DOHH2 (cell line): Measurements from ENCODE around the gene EDEM2.

Experiments used
- H3F3A ChIP-seq: fragments of 200-600 bp; sonication (generic), shearing (Covaris generic); 2 replicates; pipeline ENCODE4 v1.6.0; 2016; ENCODE audit warnings: antibody characterized with exemption, mild to moderate bottlenecking; ENCODE audit not compliant: control insufficient read depth, insufficient read depth
- H3K27ac ChIP-seq: fragments of 200-600 bp; sonication (generic); 2 replicates; pipeline ENCODE4 v1.5.1; 2014; ENCODE audit warnings: low read depth, mild to moderate bottlenecking, low read length, moderate library complexity
- H3K27me3 ChIP-seq: fragments of 200-600 bp; sonication (generic); 2 replicates; pipeline ENCODE4 v1.6.1; 2014; ENCODE audit warnings: mild to moderate bottlenecking, low read length, mixed read lengths; ENCODE audit not compliant: control insufficient read depth
- H3K36me3 ChIP-seq: fragments of 200-600 bp; sonication (generic); 2 replicates; pipeline ENCODE4 v1.6.1; 2014; ENCODE audit warnings: mild to moderate bottlenecking, low read length, moderate library complexity, mixed read lengths; ENCODE audit not compliant: control insufficient read depth
- H3K4me1 ChIP-seq: fragments of 200-600 bp; sonication (generic); 2 replicates; pipeline ENCODE4 v1.6.1; 2014; ENCODE audit warnings: mild to moderate bottlenecking, low read length, mixed read lengths; ENCODE audit not compliant: control insufficient read depth
- H3K4me2 ChIP-seq: fragments of 200-600 bp; sonication (generic); 2 replicates; pipeline ENCODE4 v1.6.0; 2014; ENCODE audit warnings: mild to moderate bottlenecking, low read length, moderate library complexity
- H3K4me3 ChIP-seq: fragments of 200-600 bp; sonication (generic); 2 replicates; pipeline ENCODE4 v1.5.1; 2014; ENCODE audit warnings: mild to moderate bottlenecking, low read length, mixed read lengths
- H3K79me2 ChIP-seq: fragments of 200-600 bp; sonication (generic); 2 replicates; pipeline ENCODE4 v1.6.1; 2014; ENCODE audit warnings: mild to moderate bottlenecking, low read length, mixed read lengths; ENCODE audit not compliant: control insufficient read depth
- H3K9me2 ChIP-seq: fragments of 200-600 bp; sonication (generic); replicated peaks from 2 replicates; pipeline ENCODE4 v1.6.1; 2014; ENCODE audit warnings: mild to moderate bottlenecking, low read length, mixed read lengths; ENCODE audit not compliant: control insufficient read depth
- H3K9me3 ChIP-seq: fragments of 200-600 bp; sonication (generic); 2 replicates; pipeline ENCODE4 v1.6.1; 2014; ENCODE audit warnings: antibody characterized with exemption, low read length, mixed read lengths; ENCODE audit not compliant: control insufficient read depth, insufficient read depth
- H4K20me1 ChIP-seq: fragments of 200-600 bp; sonication (generic); 2 replicates; pipeline ENCODE4 v1.6.0; 2014; ENCODE audit warnings: low read depth, mild to moderate bottlenecking, antibody characterized with exemption, low read length, moderate library complexity; ENCODE audit not compliant: control insufficient read depth, insufficient read depth
- EZH2phosphoT487 ChIP-seq: fragments of 200-600 bp; sonication (generic); IDR thresholded peaks from 2 replicates; pipeline ENCODE4 v1.6.1; 2017; ENCODE audit warnings: borderline replicate concordance, mild to moderate bottlenecking, antibody characterized with exemption, low read length, moderate library complexity, mixed read lengths
- TF ChIP-seq, protein P1 (sequence below): fragments of 200-600 bp; sonication (generic); IDR thresholded peaks from one replicate; pipeline ENCODE4 v1.5.1; 2014; ENCODE audit warnings: antibody characterized with exemption, mild to moderate bottlenecking, low read depth, low read length; ENCODE audit not compliant: poor library complexity, severe bottlenecking

The EDEM2 gene

DNA sequence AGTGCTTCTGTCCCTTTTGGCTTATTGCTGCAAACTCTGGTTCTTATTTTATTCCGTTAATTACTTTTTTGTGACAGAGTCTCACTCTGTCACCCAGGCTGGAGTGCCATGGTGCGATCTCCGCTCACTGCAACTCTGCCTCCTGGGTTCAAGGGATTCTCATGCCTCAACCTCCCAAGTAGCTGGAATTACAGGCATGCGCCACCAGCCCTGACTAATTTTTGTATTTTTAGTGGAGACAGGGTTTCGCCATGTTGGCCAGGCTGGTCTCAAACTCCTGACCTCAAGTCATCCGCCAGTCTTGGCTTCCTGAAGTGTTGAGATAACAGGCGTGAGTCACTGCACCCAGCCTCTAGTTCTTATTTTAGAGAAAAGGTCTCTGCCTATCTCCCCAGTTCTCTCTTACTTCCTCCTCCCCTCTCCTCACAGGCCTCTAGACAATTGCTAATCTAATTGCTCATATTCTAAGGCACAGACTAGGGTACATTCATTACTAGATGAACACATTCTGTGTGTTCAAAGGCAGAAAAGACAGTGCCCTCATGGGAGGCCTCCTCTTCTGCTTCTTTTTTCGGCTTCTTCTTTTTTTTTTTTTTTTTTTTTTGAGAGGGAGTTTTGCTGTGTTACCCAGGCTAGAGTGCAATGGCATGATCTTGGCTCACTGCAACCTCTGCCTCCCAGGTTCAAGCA, 27.0 kb downstream of the EDEM2 start:
- Histone ChIP-seq H3K9me2 (no peaks in the 10 kb centered on the region), H3F3A (no peaks in the 10 kb centered on the region), H3K9me3 (no peaks in the 10 kb centered on the region), H4K20me1 (no peaks in the 10 kb centered on the region), H3K27ac (no peak overlapping the region), H3K4me1 (no peaks in the 10 kb centered on the region), H3K27me3 (no peaks in the 10 kb centered on the region), H3K4me2 (no peak overlapping the region), H3K36me3 (peaks cover 21% of the 10 kb centered on the region), H3K4me3 (no peak overlapping the region), H3K79me2 (no peaks in the 10 kb centered on the region)
- TF ChIP-seq, protein P1, sequence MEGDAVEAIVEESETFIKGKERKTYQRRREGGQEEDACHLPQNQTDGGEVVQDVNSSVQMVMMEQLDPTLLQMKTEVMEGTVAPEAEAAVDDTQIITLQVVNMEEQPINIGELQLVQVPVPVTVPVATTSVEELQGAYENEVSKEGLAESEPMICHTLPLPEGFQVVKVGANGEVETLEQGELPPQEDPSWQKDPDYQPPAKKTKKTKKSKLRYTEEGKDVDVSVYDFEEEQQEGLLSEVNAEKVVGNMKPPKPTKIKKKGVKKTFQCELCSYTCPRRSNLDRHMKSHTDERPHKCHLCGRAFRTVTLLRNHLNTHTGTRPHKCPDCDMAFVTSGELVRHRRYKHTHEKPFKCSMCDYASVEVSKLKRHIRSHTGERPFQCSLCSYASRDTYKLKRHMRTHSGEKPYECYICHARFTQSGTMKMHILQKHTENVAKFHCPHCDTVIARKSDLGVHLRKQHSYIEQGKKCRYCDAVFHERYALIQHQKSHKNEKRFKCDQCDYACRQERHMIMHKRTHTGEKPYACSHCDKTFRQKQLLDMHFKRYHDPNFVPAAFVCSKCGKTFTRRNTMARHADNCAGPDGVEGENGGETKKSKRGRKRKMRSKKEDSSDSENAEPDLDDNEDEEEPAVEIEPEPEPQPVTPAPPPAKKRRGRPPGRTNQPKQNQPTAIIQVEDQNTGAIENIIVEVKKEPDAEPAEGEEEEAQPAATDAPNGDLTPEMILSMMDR, result no peak
- no peak for TF ChIP-seq EZH2phosphoT487

- H3K27me3 ChIP-seq, result no peaks in the 10 kb centered on the region
- H3K27ac ChIP-seq, result no peak overlapping the region
- no peaks in the 10 kb centered on the region for H3F3A ChIP-seq
- H3K9me2 ChIP-seq, result no peaks in the 10 kb centered on the region
- H3K36me3 ChIP-seq, result peaks cover 10% of the 10 kb centered on the region; the same call in 1 of the 2 replicates
- H4K20me1 ChIP-seq, result no peaks in the 10 kb centered on the region
- H3K4me1 ChIP-seq, result no peaks in the 10 kb centered on the region
- TF ChIP-seq, protein P1, result no peak
- no peak for TF ChIP-seq EZH2phosphoT487
- H3K4me3 ChIP-seq, result no peak overlapping the region
- no peak overlapping the region for H3K4me2 ChIP-seq
- no peaks in the 10 kb centered on the region for H3K9me3 ChIP-seq
- H3K79me2 ChIP-seq, result no peaks in the 10 kb centered on the region
Measured at GRCh38 chr20:35117629-35118028, 29.5 kb downstream of the EDEM2 start.

GRCh38 chr20:35117196-35117595, 29.9 kb downstream of the EDEM2 start:
- H3K4me3 ChIP-seq, result no peak overlapping the region
- no peaks in the 10 kb centered on the region for H3K9me2 ChIP-seq
- no peaks in the 10 kb centered on the region for H3K9me3 ChIP-seq
- TF ChIP-seq, protein P1, result no peak
- TF ChIP-seq EZH2phosphoT487, result no peak
- H3K27ac ChIP-seq, result no peak overlapping the region
- no peak overlapping the region for H3K4me2 ChIP-seq
- H3K79me2 ChIP-seq, result no peaks in the 10 kb centered on the region
- H3F3A ChIP-seq, result no peaks in the 10 kb centered on the region
- H3K36me3 ChIP-seq, result peaks cover 9% of the 10 kb centered on the region; the same call in 1 of the 2 replicates
- H4K20me1 ChIP-seq, result no peaks in the 10 kb centered on the region
- no peaks in the 10 kb centered on the region for H3K27me3 ChIP-seq
- H3K4me1 ChIP-seq, result no peaks in the 10 kb centered on the region
